GM18867 (cell line): ENCODE data around the gene LRFN2.

Source experiments
- ATAC-seq: cut with Tn5 transposase; IDR thresholded peaks from one replicate; pipeline ENCODE4 v1.9.1; 2021; ENCODE audit warnings: mild to moderate bottlenecking, moderate library complexity; ENCODE audit not compliant: unreplicated experiment

LRFN2 gene

GRCh38 chr6:40520678-40521077, 66.5 kb downstream of the LRFN2 start:
- no peak for ATAC-seq

- ATAC-seq, result no peak
Observed at GRCh38 chr6:40520084-40520483, 67.1 kb downstream of the LRFN2 start.

GRCh38 chr6:40517654-40518053, 69.5 kb downstream of the LRFN2 start:
- ATAC-seq, result no peak

- no peak for ATAC-seq
Observed at GRCh38 chr6:40516429-40516828, 70.7 kb downstream of the LRFN2 start.

- no peak for ATAC-seq
Observed at GRCh38 chr6:40512340-40512739, 74.8 kb downstream of the LRFN2 start.

GRCh38 chr6:40511884-40512283, 75.3 kb downstream of the LRFN2 start:
- ATAC-seq, result no peak

GRCh38 chr6:40510442-40510841, 76.7 kb downstream of the LRFN2 start:
- ATAC-seq, result no peak

GRCh38 chr6:40509716-40510260, 77.4 kb downstream of the LRFN2 start:
- no peak for ATAC-seq

- ATAC-seq, result no peak
Observed at GRCh38 chr6:40509086-40509485, 78.1 kb downstream of the LRFN2 start.

- no peak for ATAC-seq
Observed at GRCh38 chr6:40506954-40507353, 80.2 kb downstream of the LRFN2 start.

GRCh38 chr6:40505191-40505810, 81.9 kb downstream of the LRFN2 start:
- ATAC-seq, result no peak

GRCh38 chr6:40504274-40504673, 82.9 kb downstream of the LRFN2 start:
- ATAC-seq, result no peak

- no peak for ATAC-seq
Observed at GRCh38 chr6:40500227-40500626, 86.9 kb downstream of the LRFN2 start.

GRCh38 chr6:40499215-40499614, 87.9 kb downstream of the LRFN2 start:
- no peak for ATAC-seq

GRCh38 chr6:40498148-40498547, 89.0 kb downstream of the LRFN2 start:
- ATAC-seq, result no peak

GRCh38 chr6:40492187-40492586, 95.0 kb downstream of the LRFN2 start:
- ATAC-seq, result no peak

GRCh38 chr6:40490508-40490907, 96.7 kb downstream of the LRFN2 start:
- no peak for ATAC-seq

- no peak for ATAC-seq
Observed at GRCh38 chr6:40489798-40490197, 97.4 kb downstream of the LRFN2 start.

- no peak for ATAC-seq
Observed at GRCh38 chr6:40486576-40486975, 100.6 kb downstream of the LRFN2 start.

GRCh38 chr6:40485795-40486194, 101.4 kb downstream of the LRFN2 start:
- no peak for ATAC-seq

GRCh38 chr6:40485300-40485699, 101.9 kb downstream of the LRFN2 start:
- ATAC-seq, result no peak

- ATAC-seq, result no peak
Observed at GRCh38 chr6:40484066-40484465, 103.1 kb downstream of the LRFN2 start.

GRCh38 chr6:40482532-40482931, 104.6 kb downstream of the LRFN2 start:
- ATAC-seq, result no peak
